ENCODE measurements around the gene HCST.

DNA sequence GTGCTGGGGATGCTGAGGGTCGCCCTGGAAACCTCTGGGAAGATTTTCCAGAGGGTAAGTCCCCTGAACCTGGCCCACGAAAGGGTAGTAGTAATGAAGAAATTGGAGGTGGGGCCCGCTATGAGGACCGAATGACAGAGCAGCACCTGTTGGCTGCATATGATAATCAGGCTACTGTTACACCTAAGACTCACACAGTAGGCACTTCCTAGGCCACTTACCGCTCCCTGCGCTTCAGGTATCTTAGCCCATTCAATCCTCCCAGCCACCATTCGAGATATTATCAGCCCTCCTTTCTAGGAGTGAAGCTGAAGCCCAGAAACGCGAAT is 29.5 kb downstream of the HCST start:
- TF ChIP-seq, protein P1, sequence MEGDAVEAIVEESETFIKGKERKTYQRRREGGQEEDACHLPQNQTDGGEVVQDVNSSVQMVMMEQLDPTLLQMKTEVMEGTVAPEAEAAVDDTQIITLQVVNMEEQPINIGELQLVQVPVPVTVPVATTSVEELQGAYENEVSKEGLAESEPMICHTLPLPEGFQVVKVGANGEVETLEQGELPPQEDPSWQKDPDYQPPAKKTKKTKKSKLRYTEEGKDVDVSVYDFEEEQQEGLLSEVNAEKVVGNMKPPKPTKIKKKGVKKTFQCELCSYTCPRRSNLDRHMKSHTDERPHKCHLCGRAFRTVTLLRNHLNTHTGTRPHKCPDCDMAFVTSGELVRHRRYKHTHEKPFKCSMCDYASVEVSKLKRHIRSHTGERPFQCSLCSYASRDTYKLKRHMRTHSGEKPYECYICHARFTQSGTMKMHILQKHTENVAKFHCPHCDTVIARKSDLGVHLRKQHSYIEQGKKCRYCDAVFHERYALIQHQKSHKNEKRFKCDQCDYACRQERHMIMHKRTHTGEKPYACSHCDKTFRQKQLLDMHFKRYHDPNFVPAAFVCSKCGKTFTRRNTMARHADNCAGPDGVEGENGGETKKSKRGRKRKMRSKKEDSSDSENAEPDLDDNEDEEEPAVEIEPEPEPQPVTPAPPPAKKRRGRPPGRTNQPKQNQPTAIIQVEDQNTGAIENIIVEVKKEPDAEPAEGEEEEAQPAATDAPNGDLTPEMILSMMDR (IDR thresholded peaks at IDR 0.05; ENCODE audit: insufficient read depth, low read depth, low read length) = no peak
- TF ChIP-seq EZH2 (IDR thresholded peaks at IDR 0.05; ENCODE audit: insufficient read depth, low read length) = no peak
